ENCODE measurements around the gene FYB2.

FYB2 gene

GRCh38 chr1:56806804-56807203 lies 12.4 kb downstream of the FYB2 start:
- Histone ChIP-seq H3K9ac (ENCODE audit: low read length) (no peak overlapping the region), H3K4me3 (ENCODE audit: insufficient read depth, low read length, poor library complexity, severe bottlenecking) (no peak overlapping the region), H2AFZ (ENCODE audit: low read depth, low read length, severe bottlenecking) (no peak overlapping the region), H3F3A (ENCODE audit: insufficient read depth) (no peaks in the 10 kb centered on the region), H3K79me2 (ENCODE audit: insufficient read depth, low read length) (no peaks in the 10 kb centered on the region), H3K36me3 (ENCODE audit: low read length) (no peaks in the 10 kb centered on the region), H3K27me3 (ENCODE audit: low read length) (no peaks in the 10 kb centered on the region), H3K4me2 (ENCODE audit: low read depth, low read length, poor library complexity, severe bottlenecking) (no peak overlapping the region), H4K20me1 (ENCODE audit: low read depth, low read length) (no peaks in the 10 kb centered on the region), H3K9me3 (ENCODE audit: insufficient read depth, low read length) (no peaks in the 10 kb centered on the region), H3K27ac (ENCODE audit: low read depth, low read length) (no peak overlapping the region), H3K9me2 (replicated peaks; ENCODE audit: insufficient read depth, low read length) (no peaks in the 10 kb centered on the region)
- TF ChIP-seq EZH2phosphoT487 (conservative IDR thresholded peaks at IDR 0.05; ENCODE audit: low read length) = no peak
- TF ChIP-seq, protein P1, sequence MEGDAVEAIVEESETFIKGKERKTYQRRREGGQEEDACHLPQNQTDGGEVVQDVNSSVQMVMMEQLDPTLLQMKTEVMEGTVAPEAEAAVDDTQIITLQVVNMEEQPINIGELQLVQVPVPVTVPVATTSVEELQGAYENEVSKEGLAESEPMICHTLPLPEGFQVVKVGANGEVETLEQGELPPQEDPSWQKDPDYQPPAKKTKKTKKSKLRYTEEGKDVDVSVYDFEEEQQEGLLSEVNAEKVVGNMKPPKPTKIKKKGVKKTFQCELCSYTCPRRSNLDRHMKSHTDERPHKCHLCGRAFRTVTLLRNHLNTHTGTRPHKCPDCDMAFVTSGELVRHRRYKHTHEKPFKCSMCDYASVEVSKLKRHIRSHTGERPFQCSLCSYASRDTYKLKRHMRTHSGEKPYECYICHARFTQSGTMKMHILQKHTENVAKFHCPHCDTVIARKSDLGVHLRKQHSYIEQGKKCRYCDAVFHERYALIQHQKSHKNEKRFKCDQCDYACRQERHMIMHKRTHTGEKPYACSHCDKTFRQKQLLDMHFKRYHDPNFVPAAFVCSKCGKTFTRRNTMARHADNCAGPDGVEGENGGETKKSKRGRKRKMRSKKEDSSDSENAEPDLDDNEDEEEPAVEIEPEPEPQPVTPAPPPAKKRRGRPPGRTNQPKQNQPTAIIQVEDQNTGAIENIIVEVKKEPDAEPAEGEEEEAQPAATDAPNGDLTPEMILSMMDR (IDR thresholded peaks at IDR 0.05; ENCODE audit: insufficient read depth, low read length, poor library complexity, severe bottlenecking) = no peak

DNA sequence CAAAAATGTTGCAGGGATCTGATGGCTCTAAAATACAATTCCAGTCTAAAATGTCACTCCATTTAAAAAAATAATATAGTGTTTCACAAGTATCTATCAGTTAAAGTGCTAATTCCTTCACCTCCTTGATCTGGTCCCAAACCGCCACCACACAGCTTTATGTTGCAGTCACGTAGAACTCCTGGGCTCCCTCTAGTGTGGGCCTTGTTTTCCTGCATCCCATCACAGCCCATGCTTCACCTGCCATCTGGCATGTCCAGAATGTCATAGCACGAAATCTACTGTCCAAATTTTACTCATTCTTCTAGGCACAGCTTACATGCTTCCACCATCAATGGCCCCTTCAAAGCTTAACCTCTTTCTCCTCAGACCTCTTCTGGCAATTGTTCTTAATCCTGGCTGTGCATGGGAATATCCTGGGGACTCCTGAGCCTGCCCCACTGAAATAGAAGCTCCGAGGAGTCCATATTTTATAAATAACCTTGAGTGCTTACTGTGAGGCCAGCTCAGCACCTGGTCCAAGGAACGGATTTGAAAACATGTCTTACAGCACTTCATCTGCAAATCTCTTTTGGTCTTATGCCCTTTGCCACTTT lies 15.5 kb downstream of the FYB2 start:
- Histone ChIP-seq H3K4me2 (ENCODE audit: low read depth, low read length, poor library complexity, severe bottlenecking) (no peak overlapping the region), H4K20me1 (ENCODE audit: low read depth, low read length) (no peaks in the 10 kb centered on the region), H3K27ac (ENCODE audit: low read depth, low read length) (no peak overlapping the region), H3K36me3 (ENCODE audit: low read length) (no peaks in the 10 kb centered on the region), H3K9me3 (ENCODE audit: insufficient read depth, low read length) (no peaks in the 10 kb centered on the region), H3K9me2 (replicated peaks; ENCODE audit: insufficient read depth, low read length) (no peaks in the 10 kb centered on the region), H3F3A (ENCODE audit: insufficient read depth) (no peaks in the 10 kb centered on the region), H3K9ac (ENCODE audit: low read length) (no peak overlapping the region), H3K4me3 (ENCODE audit: insufficient read depth, low read length, poor library complexity, severe bottlenecking) (no peak overlapping the region), H2AFZ (ENCODE audit: low read depth, low read length, severe bottlenecking) (no peak overlapping the region), H3K79me2 (ENCODE audit: insufficient read depth, low read length) (no peaks in the 10 kb centered on the region), H3K27me3 (ENCODE audit: low read length) (no peaks in the 10 kb centered on the region)
- no peak for TF ChIP-seq EZH2phosphoT487 (conservative IDR thresholded peaks at IDR 0.05; ENCODE audit: low read length)
- TF ChIP-seq, protein P1 (IDR thresholded peaks at IDR 0.05; ENCODE audit: insufficient read depth, low read length, poor library complexity, severe bottlenecking) = no peak

DNA sequence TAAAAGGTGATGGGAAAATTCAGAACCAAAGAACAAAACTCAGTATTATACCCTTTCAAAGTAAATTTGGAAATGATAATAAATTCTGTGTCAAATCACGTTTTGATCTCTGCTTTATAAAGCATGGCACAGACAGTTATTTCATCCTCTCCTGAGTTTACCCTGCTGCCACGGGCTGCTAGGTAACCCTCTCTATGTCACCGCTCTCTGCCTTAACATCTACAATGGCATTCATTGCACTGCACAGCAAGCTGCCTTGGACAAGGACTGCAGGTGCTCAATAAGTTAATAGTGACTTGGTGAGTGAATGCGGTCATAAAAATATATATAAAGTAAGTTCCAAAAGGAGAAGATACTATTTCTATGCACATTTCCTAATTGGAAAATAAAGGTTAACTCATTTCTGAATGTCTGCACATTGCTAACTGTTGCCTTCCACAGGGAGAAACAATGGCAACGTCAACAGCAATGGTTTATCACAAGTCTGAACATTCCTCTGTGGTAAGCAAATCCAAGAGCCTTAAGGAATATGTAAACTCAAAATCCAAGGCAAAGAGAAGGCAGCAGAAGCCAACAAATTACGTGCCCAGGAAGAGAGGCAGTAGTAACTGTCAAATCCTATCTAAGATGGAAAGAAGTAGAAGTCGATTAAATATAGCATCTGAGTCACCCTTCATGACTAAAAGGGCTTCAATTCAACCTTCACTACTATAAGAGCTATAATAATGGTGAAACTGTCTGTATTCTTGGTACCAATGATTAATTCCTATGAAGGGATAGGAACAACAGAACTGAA lies 19.4 kb downstream of the FYB2 start:
- H3K36me3 ChIP-seq (ENCODE audit: low read length) = no peaks in the 10 kb centered on the region
- H3K9me2 ChIP-seq (replicated peaks; ENCODE audit: insufficient read depth, low read length) = no peaks in the 10 kb centered on the region
- H3F3A ChIP-seq (ENCODE audit: insufficient read depth) = no peaks in the 10 kb centered on the region
- no peak overlapping the region for H3K4me2 ChIP-seq (ENCODE audit: low read depth, low read length, poor library complexity, severe bottlenecking)
- H3K27ac ChIP-seq (ENCODE audit: low read depth, low read length) = no peak overlapping the region
- H3K9me3 ChIP-seq (ENCODE audit: insufficient read depth, low read length) = no peaks in the 10 kb centered on the region
- no peak overlapping the region for H3K9ac ChIP-seq (ENCODE audit: low read length)
- H3K4me3 ChIP-seq (ENCODE audit: insufficient read depth, low read length, poor library complexity, severe bottlenecking) = no peak overlapping the region
- no peaks in the 10 kb centered on the region for H4K20me1 ChIP-seq (ENCODE audit: low read depth, low read length)
- TF ChIP-seq EZH2phosphoT487 (conservative IDR thresholded peaks at IDR 0.05; ENCODE audit: low read length) = no peak
- TF ChIP-seq, protein P1 (IDR thresholded peaks at IDR 0.05; ENCODE audit: insufficient read depth, low read length, poor library complexity, severe bottlenecking) = no peak
- no peak overlapping the region for H2AFZ ChIP-seq (ENCODE audit: low read depth, low read length, severe bottlenecking)
- no peaks in the 10 kb centered on the region for H3K79me2 ChIP-seq (ENCODE audit: insufficient read depth, low read length)
- no peaks in the 10 kb centered on the region for H3K27me3 ChIP-seq (ENCODE audit: low read length)

All from SU-DHL-6 (cell line).